SH-SY5Y (cell line): ENCODE measurements around the gene TRPV3.

ENCODE experiments used
- GATA2 ChIP-seq: IDR thresholded peaks from 2 replicates; pipeline ENCODE4 v1.6.1; 2011; ENCODE audit warnings: mild to moderate bottlenecking, low read depth, low read length
- GATA3 ChIP-seq: IDR thresholded peaks from 2 replicates; pipeline ENCODE4 v1.6.1; 2011; ENCODE audit warnings: low read depth, mild to moderate bottlenecking, low read length, moderate library complexity

GRCh38 chr17:3603870-3604259 is 46.3 kb upstream of the TRPV3 start:
- TF ChIP-seq GATA2 (no peak), GATA3 (no peak)
